Mesendoderm (in vitro differentiated cells): ENCODE results near the gene CYP24A1.

Experiments used
- DNase-seq: peaks from one replicate; pipeline ENCODE4 v3.0.0; 2013
- H2AK5ac ChIP-seq: 2 replicates; pipeline ENCODE4 v1.6.1; 2013; ENCODE audit warnings: low read length, inconsistent platforms
- H2BK120ac ChIP-seq: 2 replicates; pipeline ENCODE4 v1.6.1; 2013; ENCODE audit warnings: low read depth, mild to moderate bottlenecking, low read length, moderate library complexity, mixed read lengths
- H2BK15ac ChIP-seq: replicated peaks from 2 replicates; pipeline ENCODE4 v1.6.1; 2013; ENCODE audit warnings: low read depth, mild to moderate bottlenecking, moderate library complexity
- H2BK5ac ChIP-seq: 2 replicates; pipeline ENCODE4 v1.6.1; 2013; ENCODE audit warnings: low read length, inconsistent platforms
- H3K18ac ChIP-seq: 2 replicates; pipeline ENCODE4 v1.6.1; 2013; ENCODE audit warnings: mild to moderate bottlenecking, low read length, mixed read lengths
- H3K23ac ChIP-seq: one replicate; pipeline ENCODE4 v1.6.1; 2013; ENCODE audit warnings: low read length
- H3K27ac ChIP-seq: 2 replicates; pipeline ENCODE4 v1.5.1; 2013; ENCODE audit warnings: low read depth, mild to moderate bottlenecking, inconsistent platforms, low read length, moderate library complexity
- H3K27me3 ChIP-seq: 2 replicates; pipeline ENCODE4 v1.6.1; 2013; ENCODE audit warnings: low read length, control low read depth, mild to moderate bottlenecking, inconsistent platforms; ENCODE audit not compliant: insufficient read depth, poor library complexity
- H3K36me3 ChIP-seq: 2 replicates; pipeline ENCODE4 v1.6.1; 2013; ENCODE audit warnings: low read length, inconsistent platforms; ENCODE audit not compliant: control insufficient read depth, insufficient read depth
- H3K4ac ChIP-seq: one replicate; pipeline ENCODE4 v1.6.1; 2013; ENCODE audit warnings: low read depth, mild to moderate bottlenecking, low read length, moderate library complexity
- H3K4me1 ChIP-seq: 2 replicates; pipeline ENCODE4 v1.6.1; 2013; ENCODE audit warnings: low read depth, low read length, inconsistent platforms; ENCODE audit not compliant: control insufficient read depth
- H3K4me2 ChIP-seq: 2 replicates; pipeline ENCODE4 v1.6.1; 2013; ENCODE audit warnings: low read length
- H3K4me3 ChIP-seq: 2 replicates; pipeline ENCODE4 v1.5.1; 2013; ENCODE audit warnings: mild to moderate bottlenecking, low read length
- H3K56ac ChIP-seq: one replicate; pipeline ENCODE4 v1.6.1; 2013; ENCODE audit warnings: low read length
- H3K79me1 ChIP-seq: 2 replicates; pipeline ENCODE4 v1.6.1; 2013; ENCODE audit warnings: low read length, inconsistent platforms
- H3K79me2 ChIP-seq: 2 replicates; pipeline ENCODE4 v1.6.1; 2013; ENCODE audit warnings: mild to moderate bottlenecking, low read length; ENCODE audit not compliant: control insufficient read depth, insufficient read depth
- H3K9ac ChIP-seq: 2 replicates; pipeline ENCODE4 v1.6.1; 2013; ENCODE audit warnings: low read length, inconsistent platforms
- H4K5ac ChIP-seq: one replicate; pipeline ENCODE4 v1.6.1; 2013; ENCODE audit warnings: low read length
- H4K8ac ChIP-seq: one replicate; pipeline ENCODE4 v1.6.1; 2013; ENCODE audit warnings: low read depth, mild to moderate bottlenecking, control low read depth, low read length, moderate library complexity
- WGBS: extraction: QIAGEN DNeasy Blood & Tissue Kit; methylation state at CpG from one replicate; pipeline ENCODE4 v1.1.7; 2013; ENCODE audit warnings: low lambda C conversion rate, missing lambda C conversion rate; ENCODE audit not compliant: insufficient coverage; ENCODE audit errors: extremely low coverage; 5-methylcytosine and 5-hydroxymethylcytosine counted together

The CYP24A1 gene

GRCh38 chr20:54107181-54107580 is 66.6 kb downstream of the CYP24A1 start:
- no peak overlapping the region for H2BK5ac ChIP-seq
- no peak overlapping the region for H3K23ac ChIP-seq
- H4K5ac ChIP-seq: no peak overlapping the region
- H3K27me3 ChIP-seq: no peaks in the 10 kb centered on the region
- H3K79me2 ChIP-seq: no peaks in the 10 kb centered on the region
- H3K27ac ChIP-seq: no peak overlapping the region
- DNase-seq: no peak
- no peak overlapping the region for H3K4me3 ChIP-seq
- no peak overlapping the region for H3K56ac ChIP-seq
- no peak overlapping the region for H3K9ac ChIP-seq
- no peaks in the 10 kb centered on the region for H3K79me1 ChIP-seq
- peaks cover 3% of the 10 kb centered on the region for H3K4me1 ChIP-seq
- no peak overlapping the region for H2AK5ac ChIP-seq
- no peak overlapping the region for H3K18ac ChIP-seq
- no peak overlapping the region for H2BK120ac ChIP-seq
- no CpG with 5 or more reads among the region's 2 CpGs for whole genome bisulfite sequencing
- H3K4ac ChIP-seq: no peak overlapping the region
- no peak overlapping the region for H3K4me2 ChIP-seq
- no peak overlapping the region for H2BK15ac ChIP-seq
- no peaks in the 10 kb centered on the region for H3K36me3 ChIP-seq
- H4K8ac ChIP-seq: no peak overlapping the region

GRCh38 chr20:54106162-54106561 is 67.6 kb downstream of the CYP24A1 start:
- no peak for DNase-seq
- Histone ChIP-seq H3K79me2 (no peaks in the 10 kb centered on the region), H3K27me3 (no peaks in the 10 kb centered on the region), H3K4me1 (peaks cover 3% of the 10 kb centered on the region), H2BK5ac (no peak overlapping the region), H3K79me1 (no peaks in the 10 kb centered on the region), H3K56ac (no peak overlapping the region), H2BK15ac (no peak overlapping the region), H2BK120ac (no peak overlapping the region), H4K8ac (no peak overlapping the region), H3K9ac (no peak overlapping the region), H3K18ac (no peak overlapping the region), H3K36me3 (no peaks in the 10 kb centered on the region), H4K5ac (no peak overlapping the region), H3K23ac (no peak overlapping the region), H3K4me2 (no peak overlapping the region), H3K4ac (no peak overlapping the region), H2AK5ac (no peak overlapping the region), H3K4me3 (no peak overlapping the region), H3K27ac (no peak overlapping the region)
- WGBS: no CpG with 5 or more reads among the region's 4 CpGs

GRCh38 chr20:54105653-54106052 is 68.1 kb downstream of the CYP24A1 start:
- no peak overlapping the region for H3K27ac ChIP-seq
- H4K5ac ChIP-seq: no peak overlapping the region
- no peak overlapping the region for H2AK5ac ChIP-seq
- peaks cover 3% of the 10 kb centered on the region for H3K4me1 ChIP-seq
- H3K79me2 ChIP-seq: no peaks in the 10 kb centered on the region
- no peak overlapping the region for H3K4me3 ChIP-seq
- no peaks in the 10 kb centered on the region for H3K79me1 ChIP-seq
- no peak overlapping the region for H3K4me2 ChIP-seq
- no peak overlapping the region for H3K23ac ChIP-seq
- no peaks in the 10 kb centered on the region for H3K27me3 ChIP-seq
- no peaks in the 10 kb centered on the region for H3K36me3 ChIP-seq
- H2BK120ac ChIP-seq: no peak overlapping the region
- no peak overlapping the region for H2BK5ac ChIP-seq
- no CpG with 5 or more reads among the region's 4 CpGs for WGBS
- no peak overlapping the region for H2BK15ac ChIP-seq
- no peak overlapping the region for H3K4ac ChIP-seq
- no peak overlapping the region for H3K9ac ChIP-seq
- no peak overlapping the region for H3K18ac ChIP-seq
- DNase-seq: no peak
- no peak overlapping the region for H3K56ac ChIP-seq
- H4K8ac ChIP-seq: no peak overlapping the region

- Histone ChIP-seq H3K56ac (no peak overlapping the region), H3K79me1 (no peaks in the 10 kb centered on the region), H2BK15ac (no peak overlapping the region), H4K5ac (no peak overlapping the region), H3K4me3 (no peak overlapping the region), H3K4me2 (no peak overlapping the region), H3K79me2 (no peaks in the 10 kb centered on the region), H3K4me1 (peaks cover 3% of the 10 kb centered on the region), H3K18ac (no peak overlapping the region), H2BK5ac (no peak overlapping the region), H3K36me3 (no peaks in the 10 kb centered on the region), H4K8ac (no peak overlapping the region), H3K27ac (no peak overlapping the region), H3K4ac (no peak overlapping the region), H2BK120ac (no peak overlapping the region), H3K23ac (no peak overlapping the region), H3K27me3 (no peaks in the 10 kb centered on the region), H2AK5ac (no peak overlapping the region), H3K9ac (no peak overlapping the region)
- WGBS: no CpG with 5 or more reads among the region's 4 CpGs
- no peak for DNase-seq
Measured at GRCh38 chr20:54104781-54105180, 69.0 kb downstream of the CYP24A1 start.

- Histone ChIP-seq H3K23ac (no peak overlapping the region), H3K56ac (no peak overlapping the region)
Measured at GRCh38 chr20:54103762-54104600, 69.8 kb downstream of the CYP24A1 start.

More at GRCh38 chr20:54103762-54104600, 69.8 kb downstream of the CYP24A1 start:
- Histone ChIP-seq H3K36me3 (no peaks in the 10 kb centered on the region), H3K79me1 (no peaks in the 10 kb centered on the region), H3K9ac (no peak overlapping the region), H3K18ac (no peak overlapping the region), H2BK15ac (no peak overlapping the region), H2AK5ac (no peak overlapping the region), H2BK5ac (no peak overlapping the region), H4K8ac (no peak overlapping the region), H3K4me2 (no peak overlapping the region), H3K27me3 (no peaks in the 10 kb centered on the region), H3K79me2 (no peaks in the 10 kb centered on the region), H3K4ac (no peak overlapping the region), H3K27ac (no peak overlapping the region), H4K5ac (no peak overlapping the region), H3K4me3 (no peak overlapping the region), H3K4me1 (peaks cover 3% of the 10 kb centered on the region), H2BK120ac (no peak overlapping the region)
- no peak for DNase-seq
- no CpG with 5 or more reads among the region's 6 CpGs for WGBS
